Measurements from ENCODE around the gene WDR5.

Gene WDR5

DNA sequence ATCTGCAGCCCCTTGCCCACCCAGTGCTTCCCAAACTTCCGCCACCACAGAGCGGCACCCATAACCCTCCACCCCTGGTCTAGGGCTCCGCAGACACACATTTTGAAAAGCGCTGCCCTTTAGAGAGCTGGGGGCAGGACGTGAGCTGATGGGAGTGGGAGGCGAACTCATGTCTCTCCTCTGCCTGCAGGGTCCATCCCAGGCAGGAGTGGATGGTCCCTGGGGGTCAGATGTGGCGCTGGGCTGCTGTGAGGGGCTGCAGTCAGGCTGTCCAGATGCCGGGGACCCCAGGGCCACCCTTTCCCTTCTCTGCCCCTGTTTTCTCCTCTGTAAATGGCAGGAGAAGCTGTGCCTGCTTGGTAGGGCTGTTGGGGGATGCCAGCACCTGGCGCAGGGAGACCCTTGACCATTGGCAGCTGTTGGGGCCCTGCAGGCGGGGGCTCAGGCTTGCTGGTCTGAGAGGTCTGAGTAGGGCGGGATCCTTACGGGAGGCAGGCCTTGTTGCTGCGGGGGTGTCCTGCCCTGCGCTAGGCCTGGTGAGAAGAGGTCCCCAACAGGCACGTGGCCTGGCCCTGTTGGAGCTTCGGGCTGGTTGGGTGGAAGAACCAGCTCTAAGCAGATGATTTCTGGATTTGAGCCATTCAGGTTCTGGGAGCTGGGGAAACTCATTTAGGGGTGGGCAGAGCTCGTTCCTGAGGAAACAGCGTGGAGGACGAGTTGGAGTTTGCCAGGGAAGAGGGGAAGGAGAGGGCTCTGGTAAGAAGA lies 38.8 kb downstream of the WDR5 start:
- no peak for DNase-seq (ENCODE audit: low read depth)

DNA sequence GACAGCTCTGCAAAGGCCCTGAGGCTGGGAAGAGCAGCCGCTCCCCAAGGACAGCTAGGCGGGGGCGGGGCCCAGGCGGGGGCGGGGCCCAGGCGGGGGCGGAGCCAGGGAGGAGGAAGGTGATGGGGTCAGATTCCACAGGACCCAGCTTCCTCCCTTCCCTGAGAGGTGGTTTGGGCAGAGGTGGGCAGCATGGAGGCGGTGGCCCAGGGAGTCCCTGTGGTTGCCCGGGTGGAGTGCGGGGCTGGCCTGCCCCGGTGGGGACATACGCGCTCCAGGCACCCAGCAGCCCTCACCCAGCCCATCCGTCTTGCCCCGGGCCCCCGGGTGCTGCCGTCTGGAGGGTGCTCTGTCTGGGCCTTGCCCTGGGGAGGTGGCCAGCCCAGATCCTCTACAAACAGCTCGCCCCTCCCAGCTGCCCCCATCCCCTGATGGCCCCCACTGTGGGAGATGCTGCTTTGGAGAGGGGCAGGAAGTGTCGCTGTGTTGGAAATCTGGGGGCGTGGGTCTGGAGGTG lies 39.5 kb downstream of the WDR5 start:
- no peak for DNase-seq (ENCODE audit: low read depth)

DNA sequence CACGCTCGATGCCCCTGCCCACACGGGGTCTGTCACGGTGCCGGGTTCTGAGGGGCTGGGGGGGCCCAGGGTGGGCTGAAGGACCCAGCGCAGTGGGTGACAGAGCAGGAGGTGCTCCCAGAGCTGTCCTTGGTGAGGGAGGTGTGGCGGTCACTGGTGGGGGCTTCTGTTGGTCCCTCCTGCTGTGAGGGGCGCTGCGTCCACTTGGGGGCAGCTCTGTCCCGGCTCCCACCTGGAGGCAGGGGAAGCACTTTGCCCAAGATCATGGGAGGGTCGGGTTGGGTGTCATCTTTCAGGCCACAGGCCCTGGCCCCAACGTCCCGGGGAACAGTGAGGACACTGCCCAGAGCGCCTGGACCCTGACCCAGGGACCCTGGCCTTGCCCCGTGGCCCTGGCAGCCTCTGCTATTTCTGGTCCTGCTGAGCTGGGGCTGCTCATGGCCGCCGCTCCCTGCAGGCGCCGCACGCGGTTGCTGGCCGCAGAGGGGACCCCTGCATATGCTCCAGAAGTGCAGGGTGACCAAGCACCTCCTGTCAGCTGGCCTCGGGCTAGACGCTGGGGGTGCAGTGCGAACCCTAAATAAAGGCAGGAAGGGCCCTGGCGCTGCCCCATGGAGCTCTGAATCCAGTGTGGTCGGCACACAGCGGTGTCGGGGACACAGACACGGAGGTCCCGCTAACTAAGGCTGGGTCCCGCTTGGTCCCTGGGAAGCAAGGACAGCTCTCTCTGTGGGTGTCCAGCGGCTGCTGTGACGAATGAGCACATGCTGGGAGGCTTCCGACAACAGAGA lies 40.1 kb downstream of the WDR5 start:
- DNase-seq (ENCODE audit: low read depth), result no peak

DNA sequence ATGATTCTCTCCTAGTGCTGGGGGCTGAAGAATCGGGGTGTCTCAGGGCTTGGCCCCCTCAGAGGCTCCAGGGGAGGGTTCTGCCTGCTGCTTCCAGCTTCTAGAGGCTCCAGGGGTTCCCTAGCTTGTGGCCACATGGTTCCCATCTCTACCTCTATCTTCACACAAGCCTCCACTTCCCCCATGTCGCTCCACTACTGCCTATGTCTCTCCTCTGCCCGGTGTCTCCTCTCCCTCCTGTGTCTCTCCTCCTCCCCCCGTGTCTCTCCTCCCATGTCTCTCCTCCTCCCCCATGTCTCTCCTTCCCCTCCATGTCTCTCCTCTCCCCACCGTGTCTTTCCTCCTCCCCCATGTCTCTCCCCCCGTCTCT lies 40.7 kb downstream of the WDR5 start:
- DNase-seq (ENCODE audit: low read depth), result no peak

DNA sequence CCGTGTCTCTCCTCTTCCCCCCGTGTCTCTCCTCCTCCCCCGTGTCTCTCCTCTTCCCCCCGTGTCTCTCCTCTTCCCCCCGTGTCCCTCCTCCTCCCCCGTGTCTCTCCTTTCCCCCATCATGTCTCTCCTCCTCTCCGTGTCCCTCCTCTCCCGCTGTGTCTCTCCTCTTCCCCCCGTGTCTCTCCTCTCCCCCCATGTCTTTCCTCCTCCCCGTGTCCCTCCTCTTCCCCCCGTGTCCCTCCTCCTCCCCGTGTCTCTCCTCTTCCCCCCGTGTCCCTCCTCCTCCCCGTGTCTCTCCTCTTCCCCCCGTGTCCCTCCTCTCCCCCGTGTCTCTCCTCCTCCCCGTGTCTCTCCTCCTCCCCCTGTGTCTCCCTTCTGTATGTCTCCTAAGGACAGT lies 41.3 kb downstream of the WDR5 start:
- DNase-seq (ENCODE audit: low read depth), result no peak

DNA sequence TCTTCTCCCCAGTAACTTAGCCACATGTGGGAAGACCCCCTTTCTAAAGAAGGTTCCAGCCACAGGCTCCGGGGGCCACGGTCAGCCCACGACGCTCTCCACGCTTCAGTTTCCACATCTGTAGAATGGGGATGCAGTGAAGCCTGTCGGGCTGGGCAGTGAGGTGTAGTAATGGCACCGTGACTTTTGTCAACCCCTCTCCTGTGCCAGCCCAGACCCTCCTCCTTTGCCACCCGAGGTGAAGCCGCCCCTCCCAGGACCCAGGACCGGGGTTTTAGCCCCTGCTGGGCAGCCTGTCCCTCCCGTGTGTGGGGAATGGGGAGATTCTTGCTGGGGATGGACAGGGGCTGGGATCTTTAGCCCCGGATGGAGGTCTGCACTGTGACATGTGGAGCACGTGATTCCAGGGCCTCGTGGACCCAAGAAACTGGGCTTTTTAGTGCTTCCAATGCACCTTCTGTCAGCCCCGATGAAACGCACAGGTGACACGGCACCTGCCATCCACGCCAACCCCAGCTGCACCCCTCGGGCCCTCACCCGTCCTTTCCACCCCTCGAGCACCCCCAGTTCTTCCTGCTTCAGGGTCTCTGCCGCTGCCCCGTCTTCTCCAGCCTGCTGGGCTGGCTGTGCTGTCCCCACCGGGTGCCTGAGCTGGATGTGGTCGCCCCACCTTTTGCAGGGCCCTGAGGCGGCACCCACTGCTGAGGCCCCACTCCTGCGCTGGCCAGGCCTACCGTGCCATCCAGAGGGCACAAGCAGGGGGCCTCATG lies 41.9 kb downstream of the WDR5 start:
- DNase-seq (ENCODE audit: low read depth), result no peak

DNA sequence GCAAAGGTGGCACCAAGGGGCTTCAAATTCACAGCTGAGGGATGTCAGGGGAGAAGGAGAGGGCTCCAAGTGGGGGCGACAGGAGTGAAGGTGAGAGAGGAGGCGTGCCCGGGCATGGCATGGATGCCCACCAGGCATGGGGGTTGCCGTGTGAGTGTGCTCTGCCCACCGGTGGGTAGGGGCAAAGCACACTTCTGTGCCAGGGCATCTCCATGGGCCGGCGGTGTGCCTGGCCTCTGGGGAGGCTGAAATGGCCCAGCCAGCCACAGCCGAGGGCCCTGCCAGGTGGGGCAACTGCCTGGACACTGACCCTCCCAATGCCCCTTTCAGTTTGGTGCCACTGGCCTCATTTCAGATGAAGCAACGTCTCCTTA lies 42.5 kb downstream of the WDR5 start:
- no peak for DNase-seq (ENCODE audit: low read depth)

DNA sequence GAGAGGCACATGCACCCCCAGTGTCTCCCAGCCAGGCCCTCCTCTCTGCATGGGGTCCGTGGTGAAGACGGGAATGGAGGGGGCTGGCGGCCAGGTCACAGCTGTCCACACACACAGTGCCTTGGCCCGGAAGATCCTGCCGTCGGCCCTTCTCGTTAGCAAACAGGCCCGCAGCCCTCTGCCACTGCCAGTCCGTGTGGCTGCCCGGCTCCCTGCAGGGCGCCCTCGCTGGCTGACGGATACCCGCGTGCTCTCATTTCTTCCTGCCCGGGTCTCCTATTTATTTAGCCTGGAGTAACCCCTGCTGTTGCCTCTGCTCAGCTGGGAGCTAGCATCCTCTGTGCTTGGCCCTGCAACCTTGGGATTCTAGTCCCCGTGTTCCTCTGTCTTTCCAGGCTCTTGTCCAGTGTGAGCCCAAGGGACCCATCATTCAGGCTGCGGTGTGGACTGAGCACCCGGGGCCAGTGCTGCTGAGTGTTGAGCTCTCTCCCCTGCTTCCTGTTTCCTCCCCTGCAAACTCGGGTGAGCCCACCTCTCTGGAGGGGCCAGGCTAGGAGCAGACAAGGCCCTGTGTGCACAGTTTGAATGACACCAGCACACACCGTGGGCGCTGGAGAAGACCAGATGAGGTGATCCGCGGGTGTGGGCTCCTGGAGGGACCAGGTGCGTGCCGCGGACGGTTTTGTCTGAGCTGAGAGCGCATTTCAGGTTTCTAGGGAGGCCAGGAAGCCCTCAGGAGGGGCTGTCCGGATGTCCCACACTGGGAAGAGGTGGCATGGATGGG lies 43.1 kb downstream of the WDR5 start:
- DNase-seq (ENCODE audit: low read depth), result no peak

DNA sequence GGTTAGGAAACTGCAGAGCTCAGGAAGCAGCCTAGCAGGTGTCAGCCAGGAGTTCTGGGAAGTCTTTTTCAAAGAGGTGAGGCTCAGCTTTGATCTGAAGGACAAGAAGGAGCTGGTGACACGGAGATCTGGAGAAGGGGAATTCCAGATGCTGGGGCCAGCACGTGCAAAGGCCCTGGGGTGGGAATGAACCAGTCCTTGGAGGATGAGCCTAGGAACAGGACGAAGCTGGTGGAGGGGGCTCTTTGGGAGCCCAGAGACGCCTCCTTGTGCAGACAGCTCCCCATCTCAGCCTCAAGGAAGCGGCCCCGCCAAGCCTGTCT lies 43.7 kb downstream of the WDR5 start:
- no peak for DNase-seq (ENCODE audit: low read depth)

DNA sequence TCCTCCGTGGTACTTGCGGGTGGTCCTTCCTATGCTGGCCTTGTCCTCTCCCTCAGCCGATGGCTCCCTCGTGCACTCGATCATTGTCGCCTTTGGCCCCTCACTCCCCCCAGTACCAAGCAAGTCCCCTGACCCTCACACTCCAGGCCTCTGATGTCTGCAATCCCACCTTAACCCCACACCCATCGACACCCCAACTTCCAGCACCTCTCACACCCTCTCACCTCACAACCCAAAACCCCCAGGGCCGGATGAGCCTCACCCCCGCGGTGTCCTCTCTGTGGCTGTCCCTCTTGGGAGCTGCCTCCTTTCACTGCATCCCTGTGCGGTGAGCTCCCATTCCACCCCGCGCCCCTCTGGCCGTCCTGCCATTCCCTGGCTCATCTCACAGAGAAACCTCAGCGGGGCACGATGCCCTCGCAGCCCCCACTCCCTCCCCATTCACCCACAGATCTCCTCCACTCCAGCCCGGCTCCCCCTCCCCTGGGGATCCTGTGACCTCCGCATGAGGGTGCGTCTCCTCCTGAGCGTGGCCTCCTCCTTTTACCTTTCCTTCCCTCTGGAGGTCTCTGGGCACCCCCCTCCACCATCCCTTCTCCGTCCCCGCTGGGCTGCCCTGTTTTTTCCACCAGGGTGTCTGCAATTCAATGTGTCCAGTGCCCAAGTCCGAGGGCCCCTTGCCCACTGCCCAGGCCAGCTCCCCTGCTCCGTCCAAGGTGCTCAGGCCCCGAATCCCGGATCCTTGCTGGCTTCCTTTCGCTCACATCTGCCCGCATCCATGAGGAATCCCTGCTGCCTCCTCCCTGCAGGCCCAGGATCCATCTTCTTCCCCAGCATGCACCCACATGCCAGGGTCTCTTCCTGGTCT lies 44.3 kb downstream of the WDR5 start:
- DNase-seq (ENCODE audit: low read depth), result no peak

DNA sequence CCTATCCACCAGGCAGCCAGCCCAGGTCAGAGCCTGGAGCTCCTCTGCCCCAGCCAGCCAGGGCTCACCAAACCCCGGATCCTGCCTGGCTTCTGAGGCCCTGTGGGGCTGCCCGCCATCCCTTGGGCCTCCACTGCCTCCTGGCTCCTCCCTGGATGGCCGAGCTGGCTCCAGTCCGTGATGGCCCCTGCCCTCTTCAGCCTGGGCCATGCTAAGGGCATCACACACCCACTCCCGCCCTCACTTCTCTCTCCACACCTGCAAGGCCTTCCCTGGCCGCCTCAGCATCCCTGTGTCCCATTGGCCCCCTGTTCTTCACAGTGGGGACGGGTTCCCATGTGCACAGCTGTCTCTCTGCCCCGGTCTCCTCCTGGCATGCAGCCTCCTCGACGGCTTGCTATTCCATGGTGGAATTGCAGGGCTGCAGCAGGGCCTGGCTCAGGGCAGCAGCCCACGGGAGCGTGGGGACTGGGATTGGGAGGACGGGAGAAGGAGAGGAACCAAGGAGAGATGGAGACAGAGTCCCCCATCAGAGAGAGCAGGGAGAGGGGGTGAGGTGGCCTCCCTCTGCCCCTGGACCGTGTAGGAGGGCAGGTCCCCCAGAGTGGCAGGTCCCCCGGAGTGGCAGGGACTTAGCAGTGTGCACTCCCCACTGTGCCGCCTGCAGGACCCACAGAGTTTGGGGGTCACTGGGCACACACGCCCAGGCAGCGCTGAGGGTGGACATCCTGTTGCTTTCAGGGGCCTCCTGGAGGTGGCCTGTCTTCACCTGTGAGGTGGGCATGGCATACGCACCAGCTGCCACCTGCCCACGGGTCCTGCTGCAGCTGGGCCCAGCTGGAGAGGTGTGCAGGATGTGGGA lies 45.1 kb downstream of the WDR5 start:
- no peak for DNase-seq (ENCODE audit: low read depth)

DNA sequence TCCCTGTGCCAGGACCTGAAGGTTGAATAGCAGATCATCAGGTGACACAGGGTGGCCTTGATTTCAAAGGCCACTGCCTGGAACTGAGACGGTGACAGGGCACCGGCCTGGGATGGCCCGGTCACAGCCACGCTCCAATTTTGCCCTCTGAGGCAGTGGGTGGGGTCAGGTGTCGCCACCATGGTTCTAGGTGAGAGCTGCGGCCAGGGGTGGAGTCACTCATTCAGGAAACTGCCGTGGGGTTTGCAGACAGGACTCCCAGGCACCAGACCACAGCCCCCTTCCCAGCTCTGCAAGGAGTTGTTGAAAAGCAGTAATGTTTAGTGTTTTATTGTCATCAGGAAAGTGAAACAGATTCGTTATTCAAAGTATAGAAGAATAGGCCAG lies 45.8 kb downstream of the WDR5 start:
- no peak for DNase-seq (ENCODE audit: low read depth)

DNA sequence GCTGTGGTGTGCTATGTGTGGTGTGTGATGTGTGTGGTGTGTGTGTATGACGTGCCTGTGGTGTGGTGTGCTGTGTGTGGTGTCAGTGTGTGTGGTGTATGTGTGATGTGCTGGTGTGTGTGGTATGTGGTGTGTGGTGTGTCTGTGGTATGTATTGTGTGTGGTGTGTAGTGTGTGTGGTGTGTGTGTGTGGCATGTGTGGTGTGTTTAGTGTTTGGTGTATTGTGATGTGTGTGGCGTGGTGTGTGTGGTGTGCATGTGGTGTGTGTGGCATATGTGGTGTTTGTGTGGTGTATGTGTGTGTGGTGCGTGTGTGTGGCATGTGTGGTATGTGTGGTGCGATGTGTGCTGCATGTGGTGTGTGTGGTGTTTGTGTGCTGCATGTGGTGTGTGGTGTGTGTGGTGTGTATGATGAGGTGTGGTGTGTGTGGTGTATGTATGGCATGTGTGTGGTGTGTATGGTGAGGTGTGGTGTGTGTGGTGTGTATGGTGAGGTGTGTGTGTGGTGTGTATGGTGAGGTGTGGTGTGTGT lies 46.7 kb downstream of the WDR5 start:
- DNase-seq (ENCODE audit: low read depth), result no peak

DNA sequence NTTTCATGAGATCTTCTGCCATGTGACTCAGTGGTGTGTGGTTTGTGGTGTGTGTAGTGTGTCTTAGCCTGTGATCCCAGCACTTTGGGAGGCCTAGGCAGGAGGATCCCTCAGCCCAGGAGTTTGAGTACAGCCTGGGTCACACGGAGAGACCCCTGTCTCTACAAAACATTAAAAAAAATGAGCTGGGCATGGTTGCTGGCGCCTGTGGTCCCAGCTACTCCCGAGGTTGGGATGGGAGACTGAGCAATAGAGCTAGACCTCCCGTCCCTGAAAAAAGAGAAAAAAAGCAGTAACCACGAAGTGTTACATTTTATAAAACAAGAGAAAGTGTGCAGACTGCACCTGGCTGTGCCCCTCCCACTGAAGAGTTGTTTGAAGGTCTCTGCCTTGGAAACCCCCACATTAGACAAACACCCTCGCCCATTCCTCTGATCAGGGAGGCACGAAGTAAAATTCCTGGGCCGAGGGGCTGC lies 49.7 kb downstream of the WDR5 start:
- no peak for DNase-seq (ENCODE audit: low read depth)

DNA sequence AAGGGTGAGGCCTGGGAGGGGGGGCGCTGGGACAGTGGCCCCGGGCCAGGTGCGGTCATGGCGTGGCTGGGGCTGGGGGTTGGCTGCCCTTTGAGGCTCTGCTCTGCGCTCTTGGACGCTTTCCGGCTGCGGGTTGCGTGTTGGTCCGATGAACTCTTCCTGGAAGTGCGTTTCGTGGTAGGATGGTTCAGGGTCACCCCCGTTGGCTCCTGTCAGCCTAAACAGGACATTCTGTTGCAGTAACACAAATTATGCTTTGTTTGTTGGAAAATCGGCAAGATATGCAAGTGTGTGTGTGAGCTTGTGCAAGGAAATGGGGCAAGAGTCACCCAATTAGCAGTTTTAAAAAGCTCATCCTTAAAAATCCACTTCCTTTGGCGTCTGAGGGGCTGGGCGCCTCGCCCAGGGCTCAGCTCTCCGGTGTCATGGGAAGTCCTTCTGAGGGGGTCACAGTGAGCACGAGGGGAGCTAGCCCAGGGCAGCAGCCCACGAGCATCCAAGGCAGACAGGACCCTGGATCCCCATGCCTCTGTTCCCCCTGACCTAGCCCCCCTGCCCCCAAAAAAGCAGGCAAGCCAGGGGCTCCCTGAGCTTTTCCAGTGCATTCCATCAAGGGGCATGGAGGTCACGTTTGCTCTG lies 50.7 kb downstream of the WDR5 start:
- no peak for DNase-seq (ENCODE audit: low read depth)

DNA sequence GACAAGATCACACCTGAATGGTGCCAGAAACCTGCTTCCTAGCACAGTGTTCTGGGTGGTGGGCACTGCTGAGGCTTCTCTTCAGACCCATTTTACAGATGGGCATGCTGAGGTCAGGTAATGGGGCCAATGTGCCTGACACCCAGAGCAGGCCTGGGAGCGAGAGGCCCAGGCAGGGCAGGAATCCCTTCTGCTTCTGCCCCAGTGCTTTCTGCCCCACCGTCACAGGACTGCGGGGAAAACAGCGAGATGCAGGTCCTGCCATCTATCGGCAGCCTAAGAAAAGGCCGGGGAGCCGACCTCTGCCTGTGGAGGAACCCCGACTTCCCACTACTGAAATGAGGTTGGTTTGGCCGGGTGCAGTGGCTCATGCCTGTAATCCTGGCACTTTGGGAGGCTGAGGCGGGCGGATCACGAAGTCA lies 51.2 kb downstream of the WDR5 start:
- DNase-seq (ENCODE audit: low read depth), result no peak

DNA sequence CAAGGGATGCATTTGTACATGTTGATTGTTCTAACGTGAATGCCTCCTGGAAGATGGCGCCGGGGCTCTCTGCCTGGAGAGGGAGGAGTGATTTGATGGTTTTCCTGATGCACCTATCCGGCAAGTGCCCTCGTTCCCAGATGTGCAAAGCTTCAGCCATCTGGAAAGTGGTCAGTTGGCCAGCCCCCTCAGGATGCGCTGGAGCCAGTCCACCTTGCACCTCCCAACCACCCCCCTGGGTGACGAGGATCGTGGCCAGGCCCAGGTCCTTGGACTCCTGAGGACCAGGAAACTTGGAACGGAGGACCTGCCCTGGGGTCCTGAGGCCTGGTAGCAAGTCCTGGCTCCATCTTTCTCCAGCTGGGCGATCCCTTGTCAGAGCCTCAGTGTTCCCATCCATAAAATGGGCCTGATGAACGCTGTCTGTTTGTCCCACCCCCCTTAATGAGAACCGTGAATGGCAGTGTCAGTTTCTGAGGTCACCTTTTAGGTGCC lies 52.1 kb downstream of the WDR5 start:
- no peak for DNase-seq (ENCODE audit: low read depth)

DNA sequence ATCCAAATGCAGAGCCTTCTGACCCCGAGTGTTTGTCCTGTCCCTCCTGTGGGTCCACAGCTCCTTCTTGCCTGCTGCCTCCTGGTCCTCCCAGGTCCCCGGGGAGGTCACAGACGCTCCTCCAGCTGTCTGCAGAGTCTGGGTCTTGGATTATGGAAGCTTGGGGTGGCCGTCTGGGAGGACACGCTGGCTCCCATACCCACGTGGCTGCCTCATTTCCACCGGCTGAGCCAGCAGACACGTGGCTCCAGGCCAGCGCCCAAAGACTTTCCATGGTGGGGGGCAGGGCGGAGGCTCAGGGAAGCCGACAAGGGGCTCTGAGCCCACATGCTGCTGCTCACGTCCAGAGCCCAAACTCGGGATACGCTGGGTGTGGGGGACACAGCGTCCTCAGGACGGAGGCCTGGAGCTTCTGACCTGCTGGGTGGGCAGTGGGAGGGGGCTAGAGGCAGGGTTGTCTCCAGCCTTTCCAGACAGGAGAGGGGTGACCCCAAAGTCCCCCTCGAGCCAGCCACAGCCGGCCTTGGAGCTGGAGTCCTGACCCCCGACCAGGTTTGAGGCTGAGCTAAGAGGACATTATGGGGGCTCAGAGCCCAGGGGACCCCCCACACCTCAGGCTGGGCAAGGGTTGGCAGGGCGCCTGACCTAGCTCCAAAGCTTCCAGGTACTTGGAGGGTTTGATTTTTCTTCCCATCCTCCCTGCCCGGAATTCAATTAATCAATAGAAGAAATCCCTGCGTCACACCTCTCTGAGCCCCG lies 52.7 kb downstream of the WDR5 start:
- DNase-seq (ENCODE audit: low read depth), result no peak

DNA sequence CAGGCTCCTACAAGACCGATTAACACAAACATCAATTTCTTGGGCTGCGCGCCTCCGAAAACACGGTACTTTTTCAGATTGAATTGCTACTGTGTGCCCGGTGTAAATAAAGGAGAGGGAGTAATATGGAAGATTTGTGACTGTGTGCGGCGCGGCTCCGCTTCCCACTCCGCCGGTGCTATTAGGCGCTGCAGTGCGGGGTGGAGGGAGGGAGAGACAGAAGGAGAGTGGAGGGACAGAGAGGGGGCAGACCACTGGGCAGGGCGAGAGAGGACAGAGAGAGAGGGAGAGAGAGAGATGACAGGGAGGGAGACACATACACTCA lies 53.2 kb downstream of the WDR5 start:
- no peak for DNase-seq (ENCODE audit: low read depth)

Measured in activated T-cell treated with anti-CD3 and anti-CD28 coated beads for 24 hours (primary cell).